ENCODE data around the gene IFT43.

Gene IFT43

GRCh38 chr14:75959031-75959430 is 26.5 kb upstream of the IFT43 start:
- DNase-seq (ENCODE audit: low read depth) = no peak
- no peak for TF ChIP-seq CTCF (conservative IDR thresholded peaks at IDR 0.05; ENCODE audit: low read depth, low read length)
- no peak overlapping the region for H3K4me3 ChIP-seq (ENCODE audit: low read depth, low read length)

- no peak overlapping the region for H3K4me3 ChIP-seq (ENCODE audit: low read depth, low read length)
- no peak for DNase-seq (ENCODE audit: low read depth)
- no peak for TF ChIP-seq CTCF (conservative IDR thresholded peaks at IDR 0.05; ENCODE audit: low read depth, low read length)
Observed at GRCh38 chr14:75960231-75960630, 25.3 kb upstream of the IFT43 start.

- TF ChIP-seq CTCF (conservative IDR thresholded peaks at IDR 0.05; ENCODE audit: low read depth, low read length) = no peak
- no peak overlapping the region for H3K4me3 ChIP-seq (ENCODE audit: low read depth, low read length)
- no peak for DNase-seq (ENCODE audit: low read depth)
Observed at GRCh38 chr14:75961662-75962061, 23.9 kb upstream of the IFT43 start.

- H3K4me3 ChIP-seq (ENCODE audit: low read depth, low read length) = no peak overlapping the region
- TF ChIP-seq CTCF (conservative IDR thresholded peaks at IDR 0.05; ENCODE audit: low read depth, low read length) = no peak
- no peak for DNase-seq (ENCODE audit: low read depth)
Observed at GRCh38 chr14:75967866-75968265, 17.7 kb upstream of the IFT43 start.

GRCh38 chr14:75968456-75968855 is 17.1 kb upstream of the IFT43 start:
- DNase-seq (ENCODE audit: low read depth) = peak; percentile 46
- H3K4me3 ChIP-seq (ENCODE audit: low read depth, low read length) = no peak overlapping the region
- no peak for TF ChIP-seq CTCF (conservative IDR thresholded peaks at IDR 0.05; ENCODE audit: low read depth, low read length)

- H3K4me3 ChIP-seq (ENCODE audit: low read depth, low read length) = no peak overlapping the region
- no peak for DNase-seq (ENCODE audit: low read depth)
- no peak for TF ChIP-seq CTCF (conservative IDR thresholded peaks at IDR 0.05; ENCODE audit: low read depth, low read length)
Observed at GRCh38 chr14:75969126-75969525, 16.4 kb upstream of the IFT43 start.

- no peak for DNase-seq (ENCODE audit: low read depth)
- TF ChIP-seq CTCF (conservative IDR thresholded peaks at IDR 0.05; ENCODE audit: low read depth, low read length) = no peak
- no peak overlapping the region for H3K4me3 ChIP-seq (ENCODE audit: low read depth, low read length)
Observed at GRCh38 chr14:75969891-75970290, 15.7 kb upstream of the IFT43 start.
